ENCODE measurements around the gene TEDDM1.

- TF ChIP-seq CTCF (IDR thresholded peaks at IDR 0.05; ENCODE audit: extremely low read depth in 1 of 2, insufficient read depth in 1 of 2, low read depth in 1 of 2, low read length in 2 of 2) (no peak), MAX (IDR thresholded peaks at IDR 0.05; ENCODE audit: insufficient read depth, insufficient read length) (no peak), JUN (IDR thresholded peaks at IDR 0.05; ENCODE audit: borderline replicate concordance, insufficient read depth, insufficient read length, low read depth) (no peak), POLR2AphosphoS5 (IDR thresholded peaks at IDR 0.05; ENCODE audit: insufficient read depth, low read depth, low read length) (no peak), POLR2A (IDR thresholded peaks at IDR 0.05; ENCODE audit: low read depth, low read length) (no peak), EZH2 (IDR thresholded peaks at IDR 0.05; ENCODE audit: borderline replicate concordance, low read depth, low read length, severe bottlenecking) (no peak), MYC (IDR thresholded peaks at IDR 0.05; ENCODE audit: low read depth, low read length) (no peak)
These were observed 47.2 kb upstream of the TEDDM1 start for GRCh38 chr1:182447660-182448059.

Measured in endothelial cell of umbilical vein (primary cell).